Choroid plexus epithelial cell (primary cell): Measurements from ENCODE around the gene SEPTIN1.
A peak's percentile ranks its signal among the peaks of the same experiment; 100 is the strongest.
"Not testable (repeated sequence)": the region's sequence is repeated elsewhere in the genome, so short reads cannot be mapped to it uniquely, and the experiment has no call there.

Experiments used
- DNase-seq: peaks from one replicate; pipeline ENCODE4 v3.0.0-alpha.2; 2010; ENCODE audit warnings: low read depth
- H3K4me3 ChIP-seq: 2 replicates; pipeline ENCODE4 v1.5.1; 2011; ENCODE audit warnings: low read depth, mild to moderate bottlenecking, control low read depth, low read length, moderate library complexity
- TF ChIP-seq, protein P1 (sequence below): conservative IDR thresholded peaks from 2 replicates; pipeline ENCODE4 v1.5.1; 2011; ENCODE audit warnings: low read depth, mild to moderate bottlenecking, control low read depth, inconsistent platforms, low read length, moderate library complexity

SEPTIN1 gene

DNA sequence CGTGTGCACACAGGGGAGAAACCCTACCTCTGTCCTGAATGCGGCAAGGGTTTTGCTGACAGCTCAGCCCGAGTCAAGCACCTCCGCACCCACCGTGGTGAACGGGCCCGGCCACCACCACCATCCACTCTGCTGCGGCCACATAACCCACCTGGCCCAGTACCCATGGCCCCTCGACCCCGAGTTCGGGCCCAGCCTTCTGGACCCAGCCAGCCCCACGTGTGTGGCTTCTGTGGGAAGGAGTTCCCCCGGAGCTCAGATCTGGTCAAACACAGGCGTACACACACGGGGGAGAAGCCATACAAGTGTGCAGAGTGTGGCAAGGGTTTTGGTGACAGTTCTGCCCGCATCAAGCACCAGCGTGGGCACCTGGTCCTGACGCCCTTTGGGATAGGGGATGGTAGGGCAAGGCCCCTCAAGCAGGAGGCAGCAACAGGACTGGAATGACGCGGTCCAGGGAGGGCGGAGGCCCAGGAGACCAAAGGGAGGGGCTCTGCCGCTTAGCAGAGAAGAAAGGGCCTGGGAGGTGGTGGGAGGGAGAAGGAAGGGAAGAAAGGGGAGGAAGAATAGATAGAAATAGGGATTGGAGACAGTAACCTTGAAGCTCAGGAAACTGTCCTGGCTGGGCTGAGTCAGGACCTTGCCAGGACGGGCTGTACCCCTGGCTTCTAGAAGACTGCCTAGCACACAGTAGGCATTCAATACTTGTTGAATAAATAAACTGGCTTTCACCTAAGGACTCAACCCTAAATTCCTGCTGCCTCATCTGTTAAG is 16.5 kb upstream of the SEPTIN1 start:
- no peak for DNase-seq
- TF ChIP-seq, protein P1, sequence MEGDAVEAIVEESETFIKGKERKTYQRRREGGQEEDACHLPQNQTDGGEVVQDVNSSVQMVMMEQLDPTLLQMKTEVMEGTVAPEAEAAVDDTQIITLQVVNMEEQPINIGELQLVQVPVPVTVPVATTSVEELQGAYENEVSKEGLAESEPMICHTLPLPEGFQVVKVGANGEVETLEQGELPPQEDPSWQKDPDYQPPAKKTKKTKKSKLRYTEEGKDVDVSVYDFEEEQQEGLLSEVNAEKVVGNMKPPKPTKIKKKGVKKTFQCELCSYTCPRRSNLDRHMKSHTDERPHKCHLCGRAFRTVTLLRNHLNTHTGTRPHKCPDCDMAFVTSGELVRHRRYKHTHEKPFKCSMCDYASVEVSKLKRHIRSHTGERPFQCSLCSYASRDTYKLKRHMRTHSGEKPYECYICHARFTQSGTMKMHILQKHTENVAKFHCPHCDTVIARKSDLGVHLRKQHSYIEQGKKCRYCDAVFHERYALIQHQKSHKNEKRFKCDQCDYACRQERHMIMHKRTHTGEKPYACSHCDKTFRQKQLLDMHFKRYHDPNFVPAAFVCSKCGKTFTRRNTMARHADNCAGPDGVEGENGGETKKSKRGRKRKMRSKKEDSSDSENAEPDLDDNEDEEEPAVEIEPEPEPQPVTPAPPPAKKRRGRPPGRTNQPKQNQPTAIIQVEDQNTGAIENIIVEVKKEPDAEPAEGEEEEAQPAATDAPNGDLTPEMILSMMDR = no peak

DNA sequence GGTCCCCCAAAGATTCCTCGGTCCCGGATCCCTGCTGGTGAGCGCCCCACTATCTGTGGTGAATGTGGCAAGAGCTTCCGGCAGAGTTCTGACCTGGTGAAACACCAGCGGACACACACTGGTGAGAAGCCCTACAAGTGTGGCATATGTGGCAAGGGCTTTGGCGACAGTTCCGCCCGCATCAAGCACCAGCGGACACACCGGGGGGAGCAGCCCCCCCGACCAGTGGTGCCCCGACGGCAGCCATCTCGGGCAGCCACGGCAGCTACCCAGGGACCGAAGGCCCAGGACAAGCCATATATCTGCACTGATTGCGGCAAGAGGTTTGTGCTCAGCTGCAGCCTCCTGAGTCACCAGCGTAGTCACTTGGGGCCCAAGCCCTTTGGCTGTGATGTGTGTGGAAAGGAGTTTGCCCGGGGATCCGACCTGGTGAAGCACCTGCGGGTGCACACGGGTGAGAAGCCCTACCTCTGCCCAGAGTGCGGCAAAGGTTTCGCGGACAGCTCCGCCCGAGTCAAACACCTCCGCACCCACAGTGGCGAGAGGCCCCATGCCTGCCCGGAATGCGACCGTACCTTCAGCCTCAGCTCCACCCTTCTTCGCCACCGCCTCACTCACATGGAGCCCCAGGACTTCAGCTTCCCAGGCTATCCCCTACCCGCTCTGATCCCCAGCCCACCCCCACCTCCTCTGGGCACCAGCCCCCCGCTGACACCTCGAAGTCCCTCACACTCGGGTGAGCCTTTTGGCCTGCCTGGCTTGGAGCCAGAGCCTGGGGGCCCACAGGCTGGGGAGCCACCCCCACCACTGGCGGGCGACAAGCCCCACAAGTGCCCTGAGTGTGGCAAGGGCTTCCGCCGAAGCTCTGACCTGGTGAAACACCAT is 15.7 kb upstream of the SEPTIN1 start:
- DNase-seq = no peak
- TF ChIP-seq, protein P1 = no peak
- no peak overlapping the region for H3K4me3 ChIP-seq

More for the DNA sequence above, 16.5 kb upstream of the SEPTIN1 start:
- H3K4me3 ChIP-seq = no peak overlapping the region

GRCh38 chr16:30397056-30397455 is 14.7 kb upstream of the SEPTIN1 start:
- DNase-seq = no peak
- TF ChIP-seq, protein P1 = no peak
- no peak overlapping the region for H3K4me3 ChIP-seq

GRCh38 chr16:30396627-30397026 is 14.3 kb upstream of the SEPTIN1 start:
- not testable (repeated sequence) for DNase-seq, H3K4me3 ChIP-seq

GRCh38 chr16:30395992-30396585 is 13.7 kb upstream of the SEPTIN1 start:
- DNase-seq = no peak
- TF ChIP-seq, protein P1 = no peak
- H3K4me3 ChIP-seq = peak overlapping the region; percentile 78

DNA sequence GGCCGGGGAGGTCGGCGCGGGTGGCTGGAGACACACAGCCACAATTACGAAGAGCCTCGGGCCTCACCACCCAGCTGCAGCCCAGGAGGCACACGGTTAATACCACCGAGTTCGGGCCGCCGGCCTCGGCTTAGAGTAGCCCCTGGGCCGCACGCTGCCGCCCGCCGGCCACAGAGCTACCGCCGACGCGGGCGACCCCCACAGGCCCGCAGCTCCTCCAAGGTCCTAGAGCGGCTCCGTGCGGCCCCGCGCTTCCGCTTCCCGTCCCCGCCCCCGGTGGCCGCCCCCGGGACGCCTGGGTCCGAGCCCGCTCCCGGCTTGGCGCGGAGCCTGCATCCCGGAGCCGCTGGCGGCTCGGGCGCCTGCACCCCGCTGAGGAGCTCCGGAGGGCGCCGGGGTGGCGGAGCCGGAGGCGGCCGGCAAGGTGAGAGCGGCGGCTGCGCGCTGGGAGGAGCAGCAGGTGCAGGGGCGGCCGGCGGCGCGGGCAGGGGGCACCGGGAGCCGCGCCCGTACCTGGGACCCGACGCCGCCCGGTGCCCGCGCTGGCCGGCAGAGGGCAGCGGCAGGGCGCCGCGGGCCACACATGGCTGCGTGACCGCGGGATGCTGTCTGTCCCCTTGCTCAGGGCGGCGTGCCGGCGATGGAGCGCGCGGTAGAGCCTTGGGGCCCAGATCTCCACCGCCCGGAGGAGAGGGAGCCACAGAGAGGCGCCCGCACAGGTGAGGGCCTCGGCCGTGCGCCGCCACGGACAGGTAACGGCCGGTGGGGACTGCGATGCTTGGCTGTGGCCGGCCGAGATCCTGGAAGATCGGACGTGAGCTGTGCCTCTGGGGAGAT is 13.0 kb upstream of the SEPTIN1 start, which contains the start of gene ZNF48:
Gene ZNF48 (plus strand): TSS at position 266 of the 837 bp plus-strand sequence. CDS start 375 bp downstream, at position 641.
- TF ChIP-seq, protein P1 = no peak
- peak; percentile 94 for DNase-seq

More for the DNA sequence above, 13.0 kb upstream of the SEPTIN1 start, which contains the start of gene ZNF48:
- H3K4me3 ChIP-seq = peak within 1 kb of the TSS; percentile 78
